GM19351 (cell line): Measurements from ENCODE around the gene INSM1.

ENCODE experiments used
- ATAC-seq: cut with Tn5 transposase; IDR thresholded peaks from one replicate; pipeline ENCODE4 v1.9.1; 2021; ENCODE audit warnings: mild to moderate bottlenecking, moderate library complexity; ENCODE audit not compliant: unreplicated experiment

INSM1 gene

GRCh38 chr20:20417876-20418676 is 50.2 kb downstream of the INSM1 start:
- no peak for ATAC-seq
